ENCODE measurements around the gene DENND6B.

- TF ChIP-seq CTCF (IDR thresholded peaks at IDR 0.05; ENCODE audit: poor library complexity, severe bottlenecking) = no peak
- TF ChIP-seq, protein P1, sequence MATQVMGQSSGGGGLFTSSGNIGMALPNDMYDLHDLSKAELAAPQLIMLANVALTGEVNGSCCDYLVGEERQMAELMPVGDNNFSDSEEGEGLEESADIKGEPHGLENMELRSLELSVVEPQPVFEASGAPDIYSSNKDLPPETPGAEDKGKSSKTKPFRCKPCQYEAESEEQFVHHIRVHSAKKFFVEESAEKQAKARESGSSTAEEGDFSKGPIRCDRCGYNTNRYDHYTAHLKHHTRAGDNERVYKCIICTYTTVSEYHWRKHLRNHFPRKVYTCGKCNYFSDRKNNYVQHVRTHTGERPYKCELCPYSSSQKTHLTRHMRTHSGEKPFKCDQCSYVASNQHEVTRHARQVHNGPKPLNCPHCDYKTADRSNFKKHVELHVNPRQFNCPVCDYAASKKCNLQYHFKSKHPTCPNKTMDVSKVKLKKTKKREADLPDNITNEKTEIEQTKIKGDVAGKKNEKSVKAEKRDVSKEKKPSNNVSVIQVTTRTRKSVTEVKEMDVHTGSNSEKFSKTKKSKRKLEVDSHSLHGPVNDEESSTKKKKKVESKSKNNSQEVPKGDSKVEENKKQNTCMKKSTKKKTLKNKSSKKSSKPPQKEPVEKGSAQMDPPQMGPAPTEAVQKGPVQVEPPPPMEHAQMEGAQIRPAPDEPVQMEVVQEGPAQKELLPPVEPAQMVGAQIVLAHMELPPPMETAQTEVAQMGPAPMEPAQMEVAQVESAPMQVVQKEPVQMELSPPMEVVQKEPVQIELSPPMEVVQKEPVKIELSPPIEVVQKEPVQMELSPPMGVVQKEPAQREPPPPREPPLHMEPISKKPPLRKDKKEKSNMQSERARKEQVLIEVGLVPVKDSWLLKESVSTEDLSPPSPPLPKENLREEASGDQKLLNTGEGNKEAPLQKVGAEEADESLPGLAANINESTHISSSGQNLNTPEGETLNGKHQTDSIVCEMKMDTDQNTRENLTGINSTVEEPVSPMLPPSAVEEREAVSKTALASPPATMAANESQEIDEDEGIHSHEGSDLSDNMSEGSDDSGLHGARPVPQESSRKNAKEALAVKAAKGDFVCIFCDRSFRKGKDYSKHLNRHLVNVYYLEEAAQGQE (IDR thresholded peaks at IDR 0.05; ENCODE audit: borderline replicate concordance) = no peak
- TF ChIP-seq RAD21 (conservative IDR thresholded peaks at IDR 0.05) = no peak
- TF ChIP-seq EZH2 (IDR thresholded peaks at IDR 0.05; ENCODE audit: borderline replicate concordance, insufficient read depth, low read length, poor library complexity, severe bottlenecking) = no peak
These were observed 56.7 kb downstream of the DENND6B start, which contains the start of gene MAPK11 for GRCh38 chr22:50269970-50270665.
